Measurements from ENCODE around the gene GADD45A. TPM values are rescaled to one million over a fixed set of nuclear protein-coding genes. Genes with fewer than 3 reads are reported as not detected.

The GADD45A gene
- total RNA-seq, 1 experiment from 2014 or later: 58.6 TPM

DNA sequence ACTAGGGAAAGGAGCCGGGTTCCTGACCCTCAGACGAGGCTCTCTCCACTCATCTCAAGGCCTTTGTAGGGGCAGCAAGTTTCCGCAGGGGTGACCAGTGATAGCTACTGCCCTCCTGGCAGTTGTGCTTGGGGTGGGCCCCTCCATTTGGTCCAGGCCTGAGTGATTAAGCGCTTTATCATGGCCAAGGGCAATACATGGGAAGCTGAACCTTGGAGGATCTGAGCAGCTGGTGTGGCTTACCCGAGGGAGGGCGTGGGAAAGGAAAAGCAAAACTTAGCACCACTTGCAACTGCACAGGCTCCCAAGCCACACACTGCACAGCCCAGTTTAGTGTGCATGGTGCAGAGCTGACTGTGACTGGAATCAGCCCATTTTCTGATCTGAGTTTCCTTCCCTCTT is 47.8 kb downstream of the GADD45A start:
- intact Hi-C loops (cut with micrococcal nuclease; ENCODE audit: unreplicated experiment): no loop called here
- no peak overlapping the region for H3K4me3 Mint-ChIP-seq (ENCODE audit: unreplicated experiment)
- DNase-seq: no peak
- Histone ChIP-seq H3K27me3 (replicated peaks; ENCODE audit: control insufficient read depth, insufficient read depth, low read length) (no peaks in the 10 kb centered on the region), H3K4me1 (0 out of 2 replicates have a peak, but pooled peaks cover 1% of the 10 kb centered on the region), H3K4me3 (ENCODE audit: low read depth, low read length) (no peak overlapping the region), H3K36me3 (ENCODE audit: control insufficient read depth, insufficient read depth, low read length) (no peaks in the 10 kb centered on the region), H3K9me3 (no peaks in the 10 kb centered on the region)
- CTCF ChIA-PET: no interaction called here
- H3K9me3 Mint-ChIP-seq (ENCODE audit: unreplicated experiment): no peaks in the 10 kb centered on the region
- no TSS peak for BruUV-seq (replicated peaks)
- H3K4me1 Mint-ChIP-seq (ENCODE audit: low read depth, unreplicated experiment): no peaks in the 10 kb centered on the region
- POLR2A ChIA-PET: no interaction called here
- no peaks in the 10 kb centered on the region for H3K36me3 Mint-ChIP-seq (ENCODE audit: insufficient read depth, unreplicated experiment)
- H3K27ac Mint-ChIP-seq (ENCODE audit: unreplicated experiment): no peak overlapping the region
- H3K27me3 Mint-ChIP-seq (ENCODE audit: insufficient read depth, unreplicated experiment): no peaks in the 10 kb centered on the region
- no peak for TF ChIP-seq CTCF (IDR thresholded peaks at IDR 0.05; ENCODE audit: insufficient read depth in 1 of 2, low read depth in 1 of 2, low read length in 1 of 2, severe bottlenecking in 1 of 2, unreplicated experiment in 1 of 2)

- Mint-ChIP-seq H3K4me1 (ENCODE audit: low read depth, unreplicated experiment) (peaks cover 7% of the 10 kb centered on the region), H3K4me3 (ENCODE audit: unreplicated experiment) (no peak overlapping the region), H3K27ac (ENCODE audit: unreplicated experiment) (no peak overlapping the region), H3K9me3 (ENCODE audit: unreplicated experiment) (no peaks in the 10 kb centered on the region), H3K27me3 (ENCODE audit: insufficient read depth, unreplicated experiment) (no peaks in the 10 kb centered on the region), H3K36me3 (ENCODE audit: insufficient read depth, unreplicated experiment) (peaks cover 7% of the 10 kb centered on the region)
- Histone ChIP-seq H3K4me1 (peaks cover 12% of the 10 kb centered on the region), H3K36me3 (ENCODE audit: control insufficient read depth, insufficient read depth, low read length) (no peaks in the 10 kb centered on the region), H3K9me3 (no peaks in the 10 kb centered on the region), H3K27me3 (replicated peaks; ENCODE audit: control insufficient read depth, insufficient read depth, low read length) (no peaks in the 10 kb centered on the region), H3K4me3 (ENCODE audit: low read depth, low read length) (no peak overlapping the region)
- POLR2A ChIA-PET: no interaction called here
- no peak for DNase-seq
- intact Hi-C loops (cut with micrococcal nuclease; ENCODE audit: unreplicated experiment): no loop called here
- TF ChIP-seq CTCF (IDR thresholded peaks at IDR 0.05; ENCODE audit: insufficient read depth in 1 of 2, low read depth in 1 of 2, low read length in 1 of 2, severe bottlenecking in 1 of 2, unreplicated experiment in 1 of 2): no peak
- CTCF ChIA-PET: no interaction called here
- BruUV-seq (replicated peaks): no TSS peak
Observed at GRCh38 chr1:67733681-67734322, 48.8 kb downstream of the GADD45A start.

DNA sequence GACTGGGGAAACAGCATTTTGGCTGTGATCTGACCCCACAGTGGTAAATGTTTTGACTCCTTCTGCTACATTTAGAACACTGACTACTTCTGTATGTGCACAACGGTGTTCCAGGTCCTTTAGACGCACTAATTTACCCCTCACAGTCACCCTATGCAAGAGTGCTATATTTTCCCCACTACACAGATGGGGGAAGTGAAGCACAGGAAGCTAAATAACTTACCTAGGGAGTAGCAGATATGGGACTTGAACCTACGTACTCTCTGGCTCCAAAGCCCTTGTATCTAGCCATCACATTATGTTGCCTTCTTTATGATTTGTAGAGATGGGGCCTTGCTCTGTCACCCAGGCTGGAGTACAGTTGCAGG is 49.3 kb downstream of the GADD45A start:
- POLR2A ChIA-PET: no interaction called here
- TF ChIP-seq CTCF (IDR thresholded peaks at IDR 0.05; ENCODE audit: insufficient read depth in 1 of 2, low read depth in 1 of 2, low read length in 1 of 2, severe bottlenecking in 1 of 2, unreplicated experiment in 1 of 2): no peak

More for the DNA sequence above, 49.3 kb downstream of the GADD45A start:
- CTCF ChIA-PET: no interaction called here
- no peak for DNase-seq
- peaks cover 7% of the 10 kb centered on the region for H3K36me3 Mint-ChIP-seq (ENCODE audit: insufficient read depth, unreplicated experiment)
- H3K27me3 Mint-ChIP-seq (ENCODE audit: insufficient read depth, unreplicated experiment): no peaks in the 10 kb centered on the region
- H3K27ac Mint-ChIP-seq (ENCODE audit: unreplicated experiment): no peak overlapping the region
- H3K9me3 Mint-ChIP-seq (ENCODE audit: unreplicated experiment): no peaks in the 10 kb centered on the region
- H3K27me3 ChIP-seq (replicated peaks; ENCODE audit: control insufficient read depth, insufficient read depth, low read length): no peaks in the 10 kb centered on the region
- no peak overlapping the region for H3K4me3 Mint-ChIP-seq (ENCODE audit: unreplicated experiment)
- no peaks in the 10 kb centered on the region for H3K9me3 ChIP-seq
- H3K36me3 ChIP-seq (ENCODE audit: control insufficient read depth, insufficient read depth, low read length): no peaks in the 10 kb centered on the region
- no TSS peak for BruUV-seq (replicated peaks)
- peaks cover 7% of the 10 kb centered on the region for H3K4me1 Mint-ChIP-seq (ENCODE audit: low read depth, unreplicated experiment)
- H3K4me3 ChIP-seq (ENCODE audit: low read depth, low read length): no peak overlapping the region
- intact Hi-C loops (cut with micrococcal nuclease; ENCODE audit: unreplicated experiment): no loop called here
- peaks cover 17% of the 10 kb centered on the region for H3K4me1 ChIP-seq

Data from Caco-2 (cell line).